ENCODE measurements around the gene SPC25. TPM values are rescaled to one million over a fixed set of nuclear protein-coding genes. Genes with fewer than 3 reads are reported as not detected.

Gene SPC25
- total and polyA plus RNA-seq, 9 of the 15 experiments (the other 6 are each of a cell fraction or from before 2014, with no cell fraction given) = 44.8 to 100 (median 75.0) TPM

GRCh38 chr2:168935810-168936581 is 45.8 kb upstream of the SPC25 start (continued):
- TF ChIP-seq CTCF (IDR thresholded peaks at IDR 0.05 in 2 of 3, conservative IDR thresholded peaks at IDR 0.05 in 1 of 3; ENCODE audit: insufficient read depth in 2 of 3, low read depth in 1 of 3, low read length in 3 of 3) (peak in 1 of 3 experiments; percentile 8; a peak in 2 of 6 replicates), KLF1 (tag; IDR thresholded peaks at IDR 0.05) (peak; percentile 57; the same call in 1 of the 2 replicates), ZBTB33 (CRISPR knock-in tag; IDR thresholded peaks at IDR 0.05) (peak; percentile 80), PRDM10 (IDR thresholded peaks at IDR 0.05; ENCODE audit: partially characterized antibody) (peak; percentile 24), CCNT2 (IDR thresholded peaks at IDR 0.05; ENCODE audit: borderline replicate concordance, extremely low read depth, insufficient read length, low read depth, low read length) (peak; percentile 100), DMBX1 (CRISPR knock-in tag; IDR thresholded peaks at IDR 0.05; ENCODE audit: borderline replicate concordance) (peak; percentile 92), HDAC3 (IDR thresholded peaks at IDR 0.05; ENCODE audit: borderline replicate concordance, partially characterized antibody) (peak; percentile 96), NR4A1 (CRISPR knock-in tag; IDR thresholded peaks at IDR 0.05) (peak; percentile 7; the same call in 1 of the 2 replicates), NR4A1 (tag; IDR thresholded peaks at IDR 0.05) (peak; percentile 96), ZBTB11 (CRISPR knock-in tag; IDR thresholded peaks at IDR 0.05) (peak in 1 of 3 experiments; percentile 83; a peak in 2 of 6 replicates), CBX3 (IDR thresholded peaks at IDR 0.05; ENCODE audit: borderline replicate concordance in 1 of 2, low read length in 2 of 2) (peak in 1 of 2 experiments; percentile 94; a peak in 2 of 3 replicates), MTA1 (IDR thresholded peaks at IDR 0.05; ENCODE audit: borderline replicate concordance) (peak; percentile 96)

All from K562 (cell line).